HepG2 (cell line): Measurements from ENCODE around the gene TCFL5. TPM values are rescaled to one million over a fixed set of nuclear protein-coding genes. Genes with fewer than 3 reads are reported as not detected.

Experiments
- ARID5B ChIP-seq: IDR thresholded peaks from 2 replicates; pipeline ENCODE4 v1.4.0; 2020; ENCODE audit warnings: mild to moderate bottlenecking, missing genetic modification reagents
- ATAD3A ChIP-seq: sonication (generic); formaldehyde crosslinking; IDR thresholded peaks from 2 replicates; pipeline ENCODE4 v1.4.0; 2020; ENCODE audit warnings: missing genetic modification reagents
- FOXJ3 ChIP-seq: sonication (generic); formaldehyde crosslinking; IDR thresholded peaks from 2 replicates; pipeline ENCODE4 v1.4.0; 2020; ENCODE audit warnings: missing genetic modification reagents, mild to moderate bottlenecking, borderline replicate concordance
- HDAC6 ChIP-seq: fragments of 200-600 bp; sonication (generic); IDR thresholded peaks from 2 replicates; pipeline ENCODE4 v1.7.0; 2017; ENCODE audit warnings: mild to moderate bottlenecking, antibody characterized with exemption, low read length, low read depth
- KLF9 ChIP-seq: IDR thresholded peaks from 2 replicates; pipeline ENCODE4 v1.6.1; 2016; ENCODE audit warnings: low read depth
- NFYB ChIP-seq: sonication (generic); formaldehyde crosslinking; IDR thresholded peaks from 2 replicates; pipeline ENCODE4 v1.4.0; 2020; ENCODE audit warnings: missing genetic modification reagents
- RCOR2 ChIP-seq: IDR thresholded peaks from 2 replicates; pipeline ENCODE4 v1.6.1; 2016; ENCODE audit warnings: missing biosample characterization, missing genetic modification reagents
- REXO4 ChIP-seq: sonication (generic); formaldehyde crosslinking; IDR thresholded peaks from 2 replicates; pipeline ENCODE4 v1.8.0; 2022; ENCODE audit warnings: missing genetic modification reagents, mild to moderate bottlenecking, borderline replicate concordance
- RXRB ChIP-seq: IDR thresholded peaks from 2 replicates; pipeline ENCODE4 v1.6.1; 2016; ENCODE audit warnings: borderline replicate concordance, missing genetic modification reagents, missing compliant biosample characterization
- SSRP1 ChIP-seq: IDR thresholded peaks from 2 replicates; pipeline ENCODE4 v1.6.1; 2016; ENCODE audit warnings: control low read depth
- STAG1 ChIP-seq: sonication (generic); formaldehyde crosslinking; IDR thresholded peaks from 2 replicates; pipeline ENCODE4 v1.4.0; 2020; ENCODE audit warnings: missing genetic modification reagents
- TEAD2 ChIP-seq: sonication (generic); formaldehyde crosslinking; IDR thresholded peaks from 2 replicates; pipeline ENCODE4 v1.9.0; 2021; ENCODE audit warnings: missing genetic modification reagents
- ZBTB3 ChIP-seq: sonication (generic); formaldehyde crosslinking; IDR thresholded peaks from 2 replicates; pipeline ENCODE4 v1.4.0; 2020; ENCODE audit warnings: low read depth, mild to moderate bottlenecking, moderate library complexity, missing genetic modification reagents, borderline replicate concordance
- ZBTB33 ChIP-seq: sonication (generic); formaldehyde crosslinking; IDR thresholded peaks from 2 replicates; pipeline ENCODE4 v1.4.0; 2020; ENCODE audit warnings: missing genetic modification reagents
- ZNF143 ChIP-seq: sonication (generic); formaldehyde crosslinking; IDR thresholded peaks from 2 replicates; pipeline ENCODE4 v1.4.0; 2020; ENCODE audit warnings: missing genetic modification reagents
- ZNF263 ChIP-seq: sonication (generic); formaldehyde crosslinking; IDR thresholded peaks from 2 replicates; pipeline ENCODE4 v1.4.0; 2020; ENCODE audit warnings: missing genetic modification reagents
- ZNF451 ChIP-seq: sonication (generic); formaldehyde crosslinking; IDR thresholded peaks from 2 replicates; pipeline ENCODE4 v1.5.0; 2020; ENCODE audit warnings: mild to moderate bottlenecking, missing genetic modification reagents
- ZNF761 ChIP-seq: sonication (generic); formaldehyde crosslinking; conservative IDR thresholded peaks from 2 replicates; pipeline ENCODE4 v1.4.0; 2020; ENCODE audit warnings: mild to moderate bottlenecking, missing genetic modification reagents
- polyA plus RNA-seq, 8 experiments: library from polyadenylated mRNA; depleted of rRNA in 3 of 8; stranded (reverse) in 7 of 8; unstranded in 1 of 8; fragments of >200 nt; fragmentation: Illumina TruSeq in 4 of 8; extraction: Trizol in 4 of 8; gene quantifications; 2 replicates each; pipeline versions ENCODE4 v1.2.1 to v1.2.3, GENCODE V29; 2011 to 2016; ENCODE audit warnings: low read depth in 4 of 8, missing spikeins in 1 of 8, mixed read lengths in 1 of 8; ENCODE audit not compliant: insufficient read depth in 1 of 8
- total RNA-seq, 5 experiments: library from RNA; depleted of rRNA; stranded (reverse); fragments of >200 nt; fragmentation: Illumina TruSeq; extraction: Trizol; gene quantifications; 2 replicates each; pipeline ENCODE4 v1.2.3, GENCODE V29; 2016; ENCODE audit warnings: low read depth in 1 of 5
- TF ChIP-seq, protein P1 (sequence below): sonication (generic); formaldehyde crosslinking; IDR thresholded peaks from 2 replicates; pipeline ENCODE4 v1.4.0; 2020; ENCODE audit warnings: mild to moderate bottlenecking, missing genetic modification reagents
- TF ChIP-seq, protein P2 (sequence below): sonication (generic); formaldehyde crosslinking; conservative IDR thresholded peaks from 2 replicates; pipeline ENCODE4 v1.8.0; 2022; ENCODE audit warnings: low read depth, missing genetic modification reagents
- TF ChIP-seq, protein P3 (sequence below): sonication (generic); formaldehyde crosslinking; IDR thresholded peaks from 2 replicates; pipeline ENCODE4 v1.8.1; 2023; ENCODE audit warnings: mild to moderate bottlenecking, inconsistent platforms, moderate library complexity, missing genetic modification reagents, borderline replicate concordance

Gene TCFL5
- total and polyA plus RNA-seq, 2 of the 13 experiments (the other 11 are each of a cell fraction or from before 2014, with no cell fraction given), result 14.8 to 20.0 TPM

DNA sequence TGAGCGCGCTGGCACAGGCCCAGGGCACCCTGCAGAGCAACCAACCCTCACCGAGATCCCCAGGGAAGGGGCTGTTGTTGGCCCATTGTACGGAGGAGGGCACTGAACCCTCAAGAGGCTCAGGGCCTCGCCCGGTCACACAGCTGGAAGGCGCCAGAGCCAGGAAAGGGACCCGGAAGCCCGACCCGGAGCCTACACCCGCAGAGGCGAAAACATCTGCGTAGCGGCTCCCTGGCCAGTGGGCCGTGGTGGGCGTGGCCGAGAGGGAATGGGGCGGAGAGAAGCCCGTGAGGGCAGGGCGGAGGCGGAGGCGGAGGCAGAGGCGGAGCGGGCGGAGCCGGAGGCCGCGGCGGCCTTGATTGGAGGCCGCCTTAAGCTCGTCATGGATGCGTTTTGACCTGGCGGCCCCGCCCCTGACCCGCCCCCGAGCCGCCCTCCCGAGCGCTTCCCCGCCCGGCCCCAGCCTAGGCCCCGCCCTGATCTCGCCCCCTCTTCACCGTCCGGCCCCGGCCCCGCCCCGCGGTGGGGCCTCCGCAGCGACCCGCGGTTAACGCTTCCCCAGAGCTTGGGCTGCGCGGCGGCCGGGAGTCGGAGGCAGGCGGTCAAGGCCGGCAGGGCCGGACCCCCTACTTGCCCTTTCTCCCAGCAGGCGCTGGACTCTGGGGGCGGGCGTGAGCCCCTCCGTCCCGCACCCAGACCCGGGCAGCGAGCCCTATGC lies 67.5 kb downstream of the TCFL5 start (continued):
- TF ChIP-seq HDAC6, result no peak
- TF ChIP-seq ZNF451, result peak; percentile 48; the same call in 1 of the 2 replicates
- TF ChIP-seq, protein P1, sequence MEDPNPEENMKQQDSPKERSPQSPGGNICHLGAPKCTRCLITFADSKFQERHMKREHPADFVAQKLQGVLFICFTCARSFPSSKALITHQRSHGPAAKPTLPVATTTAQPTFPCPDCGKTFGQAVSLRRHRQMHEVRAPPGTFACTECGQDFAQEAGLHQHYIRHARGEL (CRISPR knock-in tag), result peak; percentile 4; the same call in 1 of the 2 replicates
- no peak for TF ChIP-seq TEAD2 (CRISPR knock-in tag)
- peak; percentile 58; the same call in 1 of the 2 replicates for TF ChIP-seq ARID5B (CRISPR knock-in tag)
- TF ChIP-seq KLF9 (CRISPR knock-in tag), result no peak; the same call in 1 of the 2 replicates
- no peak for TF ChIP-seq RCOR2 (CRISPR knock-in tag)
- TF ChIP-seq ATAD3A (CRISPR knock-in tag), result 0 out of 2 replicates have a peak, but pooled peaks have one; percentile 9
- 0 out of 2 replicates have a peak, but pooled peaks have one; percentile 66 for TF ChIP-seq ZBTB33 (CRISPR knock-in tag)
- peak; percentile 68 for TF ChIP-seq NFYB (CRISPR knock-in tag)
- no peak for TF ChIP-seq REXO4 (CRISPR knock-in tag)
- TF ChIP-seq, protein P2, sequence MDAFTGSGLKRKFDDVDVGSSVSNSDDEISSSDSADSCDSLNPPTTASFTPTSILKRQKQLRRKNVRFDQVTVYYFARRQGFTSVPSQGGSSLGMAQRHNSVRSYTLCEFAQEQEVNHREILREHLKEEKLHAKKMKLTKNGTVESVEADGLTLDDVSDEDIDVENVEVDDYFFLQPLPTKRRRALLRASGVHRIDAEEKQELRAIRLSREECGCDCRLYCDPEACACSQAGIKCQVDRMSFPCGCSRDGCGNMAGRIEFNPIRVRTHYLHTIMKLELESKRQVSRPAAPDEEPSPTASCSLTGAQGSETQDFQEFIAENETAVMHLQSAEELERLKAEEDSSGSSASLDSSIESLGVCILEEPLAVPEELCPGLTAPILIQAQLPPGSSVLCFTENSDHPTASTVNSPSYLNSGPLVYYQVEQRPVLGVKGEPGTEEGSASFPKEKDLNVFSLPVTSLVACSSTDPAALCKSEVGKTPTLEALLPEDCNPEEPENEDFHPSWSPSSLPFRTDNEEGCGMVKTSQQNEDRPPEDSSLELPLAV (CRISPR knock-in tag), result no peak
- TF ChIP-seq SSRP1 (CRISPR knock-in tag), result no peak
- TF ChIP-seq ZNF263 (CRISPR knock-in tag), result no peak
- 0 out of 2 replicates have a peak, but pooled peaks have one; percentile 58 for TF ChIP-seq ZBTB3 (CRISPR knock-in tag)
- no peak for TF ChIP-seq FOXJ3 (CRISPR knock-in tag)
- TF ChIP-seq ZNF143 (CRISPR knock-in tag), result no peak
- TF ChIP-seq ZNF761, result peak; percentile 86
- no peak; the same call in 1 of the 2 replicates for TF ChIP-seq STAG1 (CRISPR knock-in tag)
- TF ChIP-seq, protein P3, sequence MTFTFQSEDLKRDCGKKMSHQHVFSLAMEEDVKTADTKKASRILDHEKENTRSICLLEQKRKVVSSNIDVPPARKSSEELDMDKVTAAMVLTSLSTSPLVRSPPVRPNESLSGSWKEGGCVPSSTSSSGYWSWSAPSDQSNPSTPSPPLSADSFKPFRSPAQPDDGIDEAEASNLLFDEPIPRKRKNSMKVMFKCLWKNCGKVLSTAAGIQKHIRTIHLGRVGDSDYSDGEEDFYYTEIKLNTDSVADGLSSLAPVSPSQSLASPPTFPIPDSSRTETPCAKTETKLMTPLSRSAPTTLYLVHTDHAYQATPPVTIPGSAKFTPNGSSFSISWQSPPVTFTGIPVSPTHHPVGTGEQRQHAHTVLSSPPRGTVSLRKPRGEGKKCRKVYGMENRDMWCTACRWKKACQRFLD (CRISPR knock-in tag), result no peak
- no peak for TF ChIP-seq RXRB (CRISPR knock-in tag)
